Measurements from ENCODE around the gene IPCEF1. TPM values are rescaled to one million over a fixed set of nuclear protein-coding genes. Genes with fewer than 3 reads are reported as not detected.

IPCEF1 gene
- total and polyA plus RNA-seq, 2 of the 8 experiments (the other 6 are each of a cell fraction or from before 2014, with no cell fraction given): 0.41 to 0.78 TPM

DNA sequence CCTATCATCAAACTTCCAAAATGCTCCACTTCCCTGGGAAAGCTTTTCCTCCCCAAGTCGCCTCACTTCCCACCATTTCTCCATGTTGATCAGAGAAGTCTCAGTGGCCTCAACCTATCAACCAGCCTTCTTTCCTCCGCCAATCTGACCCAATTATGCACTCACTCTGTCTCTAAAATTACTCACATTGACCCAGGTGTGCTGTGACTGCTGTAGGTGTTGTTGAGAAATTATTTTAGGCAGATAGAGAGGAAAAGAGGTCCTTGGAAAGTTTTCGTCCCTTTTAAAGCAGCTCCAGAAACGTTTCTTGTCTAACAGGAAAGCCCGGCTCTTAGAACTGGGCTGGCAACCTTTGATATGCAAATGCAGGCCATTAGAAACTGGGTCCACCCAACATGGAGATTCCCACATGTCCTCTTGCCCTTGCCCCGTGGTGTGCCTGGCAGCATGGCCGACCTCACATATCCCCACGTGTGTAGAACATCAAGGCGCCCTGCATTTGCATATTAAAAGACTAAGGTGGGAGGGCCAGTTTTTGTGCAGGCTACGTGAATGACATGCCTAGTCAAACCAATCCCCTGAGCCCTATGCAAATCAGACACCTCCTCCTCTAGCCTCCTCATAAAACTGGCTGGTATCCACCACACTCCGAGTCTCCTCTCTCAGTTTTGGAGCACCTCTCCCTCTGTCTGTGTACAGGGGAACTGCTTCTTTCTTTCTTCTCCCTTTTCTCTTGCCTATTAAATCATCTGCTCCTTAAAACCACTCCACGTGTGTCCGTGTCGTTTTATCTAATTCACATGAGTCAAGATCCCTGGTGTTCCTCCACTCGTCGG lies 12.9 kb downstream of the IPCEF1 start (continued):
- TF ChIP-seq TBP (IDR thresholded peaks at IDR 0.05; ENCODE audit: low read depth, low read length) (peak; percentile 12; the same call in 1 of the 2 replicates), EZH2 (IDR thresholded peaks at IDR 0.05; ENCODE audit: low read depth, low read length, severe bottlenecking) (no peak), GTF2F1 (IDR thresholded peaks at IDR 0.05; ENCODE audit: borderline replicate concordance, low read depth, low read length) (no peak), PHF8 (conservative IDR thresholded peaks at IDR 0.05; ENCODE audit: low read depth, low read length) (no peak), POLR2AphosphoS5 (IDR thresholded peaks at IDR 0.05; ENCODE audit: low read depth, low read length) (no peak), JUND (IDR thresholded peaks at IDR 0.05; ENCODE audit: low read length) (no peak), NRF1 (IDR thresholded peaks at IDR 0.05; ENCODE audit: low read depth, low read length) (no peak), TAF1 (IDR thresholded peaks at IDR 0.05; ENCODE audit: low read depth, low read length) (no peak), TCF12 (IDR thresholded peaks at IDR 0.05; ENCODE audit: low read depth, low read length) (no peak), CTBP2 (IDR thresholded peaks at IDR 0.05; ENCODE audit: borderline replicate concordance, insufficient read depth, insufficient read length, low read length) (no peak), SP2 (IDR thresholded peaks at IDR 0.05; ENCODE audit: low read length) (no peak), KDM1A (IDR thresholded peaks at IDR 0.05; ENCODE audit: borderline replicate concordance, low read length) (no peak), BRCA1 (IDR thresholded peaks at IDR 0.05; ENCODE audit: low read depth, low read length) (no peak), BACH1 (IDR thresholded peaks at IDR 0.05; ENCODE audit: low read length) (no peak), FOSL1 (IDR thresholded peaks at IDR 0.05; ENCODE audit: insufficient read depth, low read depth, low read length) (no peak), CEBPB (IDR thresholded peaks at IDR 0.05; ENCODE audit: low read depth, low read length) (no peak), POU5F1 (IDR thresholded peaks at IDR 0.05; ENCODE audit: low read depth, low read length) (peak; percentile 77; the same call in 1 of the 2 replicates), RFX5 (IDR thresholded peaks at IDR 0.05; ENCODE audit: borderline replicate concordance, low read depth, low read length) (no peak), TAF7 (optimal IDR thresholded peaks at IDR 0.05; ENCODE audit: borderline replicate concordance, low read depth, low read length) (no peak), KDM4A (IDR thresholded peaks at IDR 0.05; ENCODE audit: low read depth, low read length, severe bottlenecking) (no peak), CREB1 (IDR thresholded peaks at IDR 0.05) (no peak), SP1 (IDR thresholded peaks at IDR 0.05; ENCODE audit: low read depth, low read length) (peak; percentile 67), SUZ12 (IDR thresholded peaks at IDR 0.05; ENCODE audit: low read length) (no peak), CHD1 (IDR thresholded peaks at IDR 0.05; ENCODE audit: low read depth, low read length) (no peak), EP300 (IDR thresholded peaks at IDR 0.05; ENCODE audit: borderline replicate concordance in 1 of 2, low read depth in 2 of 2, low read length in 2 of 2) (no peak)
- TF ChIP-seq, protein P1, sequence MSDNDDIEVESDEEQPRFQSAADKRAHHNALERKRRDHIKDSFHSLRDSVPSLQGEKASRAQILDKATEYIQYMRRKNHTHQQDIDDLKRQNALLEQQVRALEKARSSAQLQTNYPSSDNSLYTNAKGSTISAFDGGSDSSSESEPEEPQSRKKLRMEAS (IDR thresholded peaks at IDR 0.05): peak; percentile 92
